K562 treated with DMSO at 1 percent for 4 hours (cell line): Measurements from ENCODE around the gene POLR3A. TPM values are rescaled to one million over a fixed set of nuclear protein-coding genes. Genes with fewer than 3 reads are reported as not detected.

Experiments used
- total RNA-seq: library from RNA; unstranded; fragments of 300-600 nt; gene quantifications from 2 replicates; pipeline ENCODE4 v1.2.3, GENCODE V29; 2022; ENCODE audit not compliant: insufficient read depth

Gene POLR3A
- 12.7 and 14.8 TPM in 2 replicates for total RNA-seq

GRCh38 chr10:78029269-78030226, at the start of gene POLR3A:
Gene POLR3A, minus strand, starts transcription at chr10:78029515. Its CDS starts 108 bp downstream, at chr10:78029407.

GRCh38 chr10:78033637-78034470, 4.5 kb upstream of the POLR3A start, which contains the start of gene RPS24:
Gene RPS24, plus strand, starts transcription at chr10:78033863. Its CDS starts 39 bp downstream, at chr10:78033902.

DNA sequence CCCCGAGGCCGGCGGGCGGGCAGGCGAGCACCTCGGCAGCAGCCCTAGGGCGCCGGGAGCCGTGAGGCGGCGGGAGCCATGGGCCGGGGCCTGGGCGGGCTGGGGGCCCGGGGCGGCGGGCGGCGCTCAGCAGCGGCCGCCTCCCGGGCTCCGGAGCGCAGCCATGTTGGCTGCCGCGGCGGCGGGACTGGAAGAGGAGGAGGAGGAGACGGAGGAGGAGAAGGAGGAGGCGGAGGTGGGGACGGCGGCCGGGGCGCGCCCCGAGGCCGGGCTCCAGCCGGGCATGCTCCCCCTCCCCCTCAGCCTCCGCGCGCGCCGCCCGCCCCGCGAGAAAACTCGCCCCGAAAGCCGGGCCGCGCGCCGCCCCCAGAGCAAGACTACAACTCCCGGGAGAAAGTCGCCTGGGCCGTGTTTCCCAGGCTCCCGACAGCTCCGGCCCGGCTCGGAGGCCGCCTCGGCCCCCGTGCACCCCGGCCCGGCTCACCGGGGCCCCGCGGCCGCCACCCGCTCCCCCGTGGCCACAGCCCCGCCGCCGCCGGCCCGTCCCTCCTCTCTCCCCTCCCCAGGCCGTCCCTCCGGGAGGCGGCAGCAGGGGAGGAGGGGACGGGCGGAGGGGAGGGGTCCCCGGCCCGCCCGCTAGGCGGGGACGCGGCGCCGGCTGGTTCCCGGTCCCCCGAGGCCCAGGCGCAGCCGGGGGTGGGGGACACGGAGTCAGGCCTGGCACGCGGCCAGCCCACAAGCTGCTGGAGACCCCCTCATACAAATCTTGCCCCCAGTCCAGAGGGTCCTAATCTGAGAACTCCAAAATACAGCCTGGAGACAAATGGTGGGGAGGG, 102.5 kb downstream of the POLR3A start, which contains the start of gene DLG5:
Gene DLG5, minus strand, starts transcription at position 190 of the 836 bp plus-strand sequence. CDS start 235 bp downstream, outside the sequence.

Other genes with a start within 250 kb of the POLR3A start
- 19.2 and 25.8 TPM in 2 replicates for gene DLG5, start 102.8 kb downstream of the POLR3A start, total RNA-seq
- 4,110 and 4,172 TPM in 2 replicates for gene RPS24, start 4.3 kb upstream of the POLR3A start, total RNA-seq